Activated CD4-positive, alpha-beta memory T cell treated with anti-CD3 and anti-CD28 coated beads for 36 hours (primary cell): ENCODE results near the gene PIP5K1B. TPM values are rescaled to one million over a fixed set of nuclear protein-coding genes. Genes with fewer than 3 reads are reported as not detected.

ENCODE experiments used
- CTCF ChIA-PET: fragments of 350-600 bp; sonication (Branson Sonifier 250); formaldehyde crosslinking; loops from one replicate; lab custom pipeline; 2021; ENCODE audit warnings: antibody characterized with exemption, inconsistent platforms; lab: Charles Lee
- POLR2A ChIA-PET: fragments of 350-600 bp; sonication (Branson Sonifier 250); formaldehyde crosslinking; loops from one replicate; lab custom pipeline; 2021; ENCODE audit warnings: antibody characterized with exemption; lab: Charles Lee
- DNase-seq: peaks from one replicate; pipeline ENCODE4 v3.0.0-alpha.2; 2020
- H3K27ac Mint-ChIP-seq: one replicate; pipeline ENCODE4 v1.8.0; 2021; ENCODE audit warnings: mixed read lengths
- H3K27me3 Mint-ChIP-seq: one replicate; pipeline ENCODE4 v1.8.0; 2021; ENCODE audit warnings: mixed read lengths
- H3K36me3 Mint-ChIP-seq: one replicate; pipeline ENCODE4 v1.8.0; 2021; ENCODE audit warnings: mixed read lengths
- H3K4me1 Mint-ChIP-seq: one replicate; pipeline ENCODE4 v1.8.0; 2021; ENCODE audit warnings: low read depth, mixed read lengths
- H3K4me3 Mint-ChIP-seq: one replicate; pipeline ENCODE4 v1.8.0; 2021; ENCODE audit warnings: mild to moderate bottlenecking, mixed read lengths
- H3K9me3 Mint-ChIP-seq: one replicate; pipeline ENCODE4 v1.8.0; 2021; ENCODE audit warnings: mixed read lengths
- intact Hi-C: fragments of 100-400 bp; cut with micrococcal nuclease; formaldehyde crosslinking; loops from one replicate; pipeline ENCODE4 v1.15.1; 2023
- total RNA-seq, 2 experiments: library from RNA; stranded (reverse); gene quantifications; one replicate each; pipeline ENCODE4 v1.2.3, GENCODE V29; 2021

Gene PIP5K1B
- total RNA-seq, 2 experiments from 2014 or later: 1.1 to 1.6 TPM

DNA sequence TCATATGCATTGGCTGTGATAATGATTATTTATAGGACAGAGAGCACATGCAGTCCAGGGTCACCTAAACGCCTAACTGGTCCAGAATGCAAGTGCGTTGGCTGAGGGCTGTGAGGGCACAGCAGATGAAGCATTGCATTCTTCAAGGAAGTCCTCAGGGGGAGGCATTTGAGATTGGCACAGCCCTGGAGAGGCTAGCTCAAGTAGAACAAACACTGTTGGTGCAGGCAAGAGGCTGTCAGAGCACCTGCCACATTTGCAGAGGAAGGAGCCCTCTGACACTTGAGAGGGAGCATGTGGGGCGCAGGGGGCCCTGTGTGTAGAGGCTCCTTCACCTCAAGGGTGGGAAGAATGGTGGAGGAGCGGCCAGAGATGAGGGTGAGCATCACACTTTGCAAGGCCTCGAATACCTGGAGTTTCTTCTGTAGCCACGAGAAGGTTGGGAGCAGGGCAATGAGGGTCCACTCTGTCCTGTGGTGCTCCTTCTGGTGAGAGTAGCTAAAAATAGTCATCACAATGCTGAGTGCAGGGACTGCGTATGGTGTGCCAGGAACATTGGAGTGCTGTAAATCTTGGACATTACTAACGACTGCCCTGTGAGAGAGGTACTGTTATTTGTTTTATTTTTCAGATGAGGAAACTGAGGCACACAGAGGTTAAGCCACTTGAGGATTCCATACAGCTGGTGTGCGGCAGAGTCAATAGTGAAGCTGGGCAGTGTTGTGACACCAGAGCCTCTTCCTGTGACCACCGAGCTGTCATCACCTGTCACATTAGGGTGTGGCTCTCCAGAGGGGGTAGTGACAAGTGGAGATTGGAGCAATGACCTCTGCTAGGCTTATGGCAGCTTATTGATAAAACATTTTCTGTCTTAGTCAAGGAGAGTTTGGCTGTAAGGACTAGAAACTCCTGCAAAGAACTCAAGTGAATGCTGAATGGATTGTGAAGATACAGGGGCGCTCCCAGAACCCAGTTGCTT lies 100.2 kb downstream of the PIP5K1B start:
- no peak overlapping the region for H3K4me3 Mint-ChIP-seq
- POLR2A ChIA-PET: no interaction called here
- no peak overlapping the region for H3K27ac Mint-ChIP-seq
- CTCF ChIA-PET: no interaction called here
- intact Hi-C loops: loop anchor here (5.0 kb wide), 2 partner anchors 142 to 192 kb away; no protein-coding TSS in a partner anchor
- DNase-seq: no peak
- no peaks in the 10 kb centered on the region for H3K4me1 Mint-ChIP-seq
- H3K9me3 Mint-ChIP-seq: no peaks in the 10 kb centered on the region
- H3K36me3 Mint-ChIP-seq: no peaks in the 10 kb centered on the region
- no peaks in the 10 kb centered on the region for H3K27me3 Mint-ChIP-seq

DNA sequence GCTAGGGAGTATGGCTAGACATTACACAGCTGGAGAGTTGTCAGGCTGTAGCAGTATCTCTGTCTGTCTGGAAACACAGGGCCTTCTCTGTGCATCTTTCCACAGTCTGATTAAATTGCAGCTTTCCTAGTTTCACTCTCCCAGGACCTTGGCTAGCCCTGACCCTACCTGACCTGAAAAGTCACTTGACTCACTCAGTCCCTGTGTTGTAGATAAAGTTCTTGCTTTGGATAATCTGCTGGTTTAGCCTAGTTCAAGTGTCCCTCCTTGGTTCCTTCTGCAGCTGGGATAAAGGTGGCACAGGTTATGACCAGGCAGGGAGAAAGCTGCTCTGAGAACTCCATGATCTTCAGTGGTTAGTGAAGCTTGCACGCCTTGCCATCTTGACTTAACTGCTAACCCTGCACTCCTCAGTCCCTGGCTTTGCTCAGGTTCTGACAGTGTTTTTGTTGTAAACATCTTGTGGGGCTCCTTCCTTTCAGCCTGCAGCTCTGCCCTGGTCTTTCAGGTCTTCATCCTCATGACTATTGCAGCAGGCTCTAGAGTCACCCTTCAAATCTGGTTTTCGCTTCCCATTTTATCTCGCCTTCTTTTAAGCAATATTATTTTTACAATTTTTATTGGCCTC lies 101.0 kb downstream of the PIP5K1B start:
- Mint-ChIP-seq H3K27me3 (no peaks in the 10 kb centered on the region), H3K36me3 (no peaks in the 10 kb centered on the region), H3K9me3 (no peaks in the 10 kb centered on the region), H3K27ac (no peak overlapping the region), H3K4me1 (no peaks in the 10 kb centered on the region), H3K4me3 (no peak overlapping the region)
- intact Hi-C loops: no loop called here
- ChIA-PET POLR2A (no interaction called here), CTCF (no interaction called here)
- no peak for DNase-seq

DNA sequence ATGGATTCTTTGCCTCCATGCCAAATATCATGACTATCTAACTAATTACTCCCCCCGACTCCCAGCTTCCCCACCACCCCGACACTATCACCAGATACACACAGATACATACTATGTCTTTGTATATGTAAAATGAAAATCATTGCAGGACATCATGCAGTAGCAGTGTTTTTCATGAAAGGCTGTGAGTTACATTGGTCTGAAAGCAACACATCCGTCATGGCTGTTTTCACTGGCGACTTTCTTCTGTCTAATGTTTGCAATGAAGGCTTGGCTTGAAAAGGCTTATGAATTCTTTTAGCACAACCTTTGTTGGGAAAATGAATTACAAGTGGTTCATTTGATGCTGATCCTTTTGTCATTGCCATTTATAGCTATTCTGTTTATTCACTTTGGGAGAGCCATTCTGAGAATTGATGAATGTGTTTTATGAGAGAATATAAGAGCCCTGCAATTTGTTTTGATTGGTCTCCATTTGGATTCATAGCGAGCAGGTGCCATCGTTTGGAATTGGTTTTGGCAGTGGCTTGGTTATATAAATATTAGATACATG lies 103.4 kb downstream of the PIP5K1B start:
- ChIA-PET CTCF (no interaction called here), POLR2A (no interaction called here)
- Mint-ChIP-seq H3K36me3 (no peaks in the 10 kb centered on the region), H3K9me3 (no peaks in the 10 kb centered on the region), H3K27me3 (peaks cover 12% of the 10 kb centered on the region), H3K4me1 (no peaks in the 10 kb centered on the region), H3K27ac (no peak overlapping the region), H3K4me3 (no peak overlapping the region)
- no peak for DNase-seq
- intact Hi-C loops: no loop called here

- Mint-ChIP-seq H3K36me3 (no peaks in the 10 kb centered on the region), H3K4me3 (no peak overlapping the region), H3K27me3 (peaks cover 8% of the 10 kb centered on the region), H3K27ac (no peak overlapping the region), H3K9me3 (no peaks in the 10 kb centered on the region), H3K4me1 (no peaks in the 10 kb centered on the region)
- CTCF ChIA-PET: no interaction called here
- POLR2A ChIA-PET: no interaction called here
- intact Hi-C loops: no loop called here
- DNase-seq: no peak
These were observed 112.2 kb downstream of the PIP5K1B start for GRCh38 chr9:68817079-68817875.

DNA sequence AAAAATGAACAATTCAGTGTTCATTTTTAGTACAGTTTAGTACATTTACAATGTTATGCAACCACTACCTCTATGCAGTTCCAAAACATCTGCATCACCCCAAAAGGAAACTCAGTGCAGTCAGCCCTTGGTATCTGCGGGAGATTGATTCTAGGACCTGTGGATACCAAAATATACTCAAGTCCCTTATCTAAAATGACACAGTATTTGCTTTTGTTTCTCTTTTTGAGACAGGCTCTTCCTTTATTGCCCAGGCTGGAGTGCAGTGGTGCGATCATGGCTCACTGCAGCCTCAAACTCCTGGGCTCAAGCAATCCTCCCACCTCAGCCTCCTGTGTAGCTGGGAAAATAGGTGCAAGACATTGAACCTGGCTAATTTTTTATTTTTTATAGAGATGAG lies 114.0 kb downstream of the PIP5K1B start:
- Mint-ChIP-seq H3K36me3 (no peaks in the 10 kb centered on the region), H3K27ac (no peak overlapping the region), H3K4me1 (no peaks in the 10 kb centered on the region), H3K27me3 (no peaks in the 10 kb centered on the region), H3K9me3 (no peaks in the 10 kb centered on the region), H3K4me3 (no peak overlapping the region)
- intact Hi-C loops: no loop called here
- CTCF ChIA-PET: no interaction called here
- DNase-seq: no peak
- POLR2A ChIA-PET: no interaction called here

DNA sequence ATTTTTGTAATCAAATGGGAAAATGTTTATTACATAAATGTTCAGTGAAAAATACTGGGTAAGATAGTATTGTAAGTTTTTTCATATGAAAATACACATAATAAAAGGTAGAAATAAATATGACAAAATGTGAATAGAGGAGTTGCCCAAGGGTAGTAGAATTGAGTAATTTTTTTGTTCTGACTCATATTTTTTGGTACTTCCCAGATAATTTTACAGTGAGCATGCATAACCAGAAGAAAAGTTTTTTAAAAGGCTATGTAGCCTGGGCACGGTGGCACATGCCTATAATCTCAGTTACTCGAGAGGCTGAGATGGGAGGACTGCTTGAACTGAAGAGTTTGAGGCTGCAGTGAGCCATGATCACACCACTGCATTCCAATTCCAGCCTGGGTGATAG lies 116.9 kb downstream of the PIP5K1B start:
- H3K36me3 Mint-ChIP-seq: no peaks in the 10 kb centered on the region
- H3K9me3 Mint-ChIP-seq: no peaks in the 10 kb centered on the region
- ChIA-PET CTCF (no interaction called here), POLR2A (no interaction called here)
- peaks cover 2% of the 10 kb centered on the region for H3K27me3 Mint-ChIP-seq
- no peaks in the 10 kb centered on the region for H3K4me1 Mint-ChIP-seq
- no peak overlapping the region for H3K27ac Mint-ChIP-seq
- intact Hi-C loops: no loop called here
- DNase-seq: no peak
- no peak overlapping the region for H3K4me3 Mint-ChIP-seq

- H3K4me3 Mint-ChIP-seq: no peak overlapping the region
- ChIA-PET POLR2A (no interaction called here), CTCF (interaction anchor here (0.7 kb wide), 1 partner anchor 262 kb away, joined by 3 read pairs; no protein-coding TSS in a partner anchor)
- no peak overlapping the region for H3K27ac Mint-ChIP-seq
- no peaks in the 10 kb centered on the region for H3K4me1 Mint-ChIP-seq
- no peaks in the 10 kb centered on the region for H3K9me3 Mint-ChIP-seq
- H3K36me3 Mint-ChIP-seq: no peaks in the 10 kb centered on the region
- intact Hi-C loops: no loop called here
- no peak for DNase-seq
- peaks cover 2% of the 10 kb centered on the region for H3K27me3 Mint-ChIP-seq
These were observed 117.6 kb downstream of the PIP5K1B start for GRCh38 chr9:68822596-68823165.

DNA sequence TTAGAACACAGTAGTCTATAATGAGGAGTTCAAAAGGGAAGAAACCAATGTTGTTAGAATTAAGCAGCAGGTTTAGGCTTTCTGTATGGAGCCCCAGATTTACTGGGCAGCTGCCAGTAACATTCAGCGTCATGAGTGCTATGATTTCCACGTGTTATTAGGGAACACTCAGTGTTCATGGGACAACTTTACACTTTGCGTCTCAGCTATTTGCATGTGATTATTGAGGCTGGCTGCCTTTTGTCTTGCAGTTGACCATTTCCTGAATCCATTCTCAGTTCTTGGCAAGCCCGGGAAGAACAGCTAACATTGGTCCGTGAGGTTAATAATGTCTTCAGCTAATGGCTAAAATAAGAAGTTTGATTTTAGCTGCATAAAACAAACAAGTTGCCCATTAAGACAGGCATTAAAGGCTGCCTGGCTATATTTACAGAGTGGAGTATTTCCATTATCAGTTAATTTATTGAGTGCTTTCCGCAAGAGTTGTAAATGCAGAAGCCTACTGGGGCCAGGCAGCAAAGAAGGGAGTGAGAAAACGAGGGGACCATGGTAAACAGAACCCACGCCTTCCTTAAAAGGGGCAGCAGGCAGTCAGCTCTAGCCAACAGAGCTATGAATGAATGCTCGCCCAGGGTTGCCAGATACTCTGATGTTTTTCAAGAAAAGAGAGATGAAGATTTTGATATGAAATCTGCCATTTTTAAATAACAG lies 120.9 kb downstream of the PIP5K1B start:
- CTCF ChIA-PET: no interaction called here
- no peak overlapping the region for H3K27ac Mint-ChIP-seq
- H3K4me1 Mint-ChIP-seq: no peaks in the 10 kb centered on the region
- no peaks in the 10 kb centered on the region for H3K9me3 Mint-ChIP-seq
- intact Hi-C loops: no loop called here
- H3K27me3 Mint-ChIP-seq: peaks cover 2% of the 10 kb centered on the region
- no peak overlapping the region for H3K4me3 Mint-ChIP-seq
- DNase-seq: no peak
- POLR2A ChIA-PET: no interaction called here
- no peaks in the 10 kb centered on the region for H3K36me3 Mint-ChIP-seq

GRCh38 chr9:68827837-68828744 lies 123.1 kb downstream of the PIP5K1B start:
- H3K9me3 Mint-ChIP-seq: no peaks in the 10 kb centered on the region
- ChIA-PET POLR2A (no interaction called here), CTCF (no interaction called here)
- intact Hi-C loops: no loop called here
- H3K4me1 Mint-ChIP-seq: no peaks in the 10 kb centered on the region
- H3K27ac Mint-ChIP-seq: no peak overlapping the region
- no peaks in the 10 kb centered on the region for H3K36me3 Mint-ChIP-seq
- no peak for DNase-seq
- H3K4me3 Mint-ChIP-seq: no peak overlapping the region
- peaks cover 2% of the 10 kb centered on the region for H3K27me3 Mint-ChIP-seq

GRCh38 chr9:68832101-68832500 lies 127.1 kb downstream of the PIP5K1B start:
- no peak overlapping the region for H3K4me3 Mint-ChIP-seq

More at GRCh38 chr9:68832101-68832500, 127.1 kb downstream of the PIP5K1B start:
- no peak overlapping the region for H3K27ac Mint-ChIP-seq
- DNase-seq: no peak
- ChIA-PET POLR2A (no interaction called here), CTCF (interaction anchor here (0.9 kb wide), 1 partner anchor 13 kb away, joined by 4 read pairs; no protein-coding TSS in a partner anchor)
- H3K27me3 Mint-ChIP-seq: no peaks in the 10 kb centered on the region
- H3K4me1 Mint-ChIP-seq: no peaks in the 10 kb centered on the region
- intact Hi-C loops: no loop called here
- H3K9me3 Mint-ChIP-seq: no peaks in the 10 kb centered on the region
- H3K36me3 Mint-ChIP-seq: no peaks in the 10 kb centered on the region
